Ovary (tissue), 9 donors: ENCODE results near the gene MROH7. TPM values are rescaled to one million over a fixed set of nuclear protein-coding genes. Genes with fewer than 3 reads are reported as not detected.

Source experiments
- DNase-seq, 5 donors: peaks; one replicate each; pipeline ENCODE4 v3.0.0-alpha.2; 2019 to 2020
- H3K27ac ChIP-seq, 2 donors: fragments of 200-600 bp; one replicate each; pipeline versions ENCODE4 v1.5.1 to v1.8.0; 2019 to 2022
- H3K27me3 ChIP-seq: fragments of 200-600 bp; one replicate; pipeline ENCODE4 v1.8.0; 2022
- H3K36me3 ChIP-seq: fragments of 200-600 bp; sonication (generic); one replicate; pipeline ENCODE4 v1.5.1; 2019
- H3K4me1 ChIP-seq: one replicate; pipeline ENCODE4 v1.8.1; 2013; ENCODE audit warnings: mild to moderate bottlenecking, moderate library complexity; ENCODE audit not compliant: insufficient read depth
- H3K4me3 ChIP-seq: fragments of 200-600 bp; sonication (generic); one replicate; pipeline ENCODE4 v1.5.1; 2017
- H3K9me3 ChIP-seq, 2 donors: fragments of 200-600 bp in 1 of 2; sonication (generic) in 1 of 2; one replicate each; pipeline versions ENCODE4 v1.5.1 to v1.8.1; 2013 to 2019; ENCODE audit warnings: mild to moderate bottlenecking in 1 of 2, moderate library complexity in 1 of 2
- EP300 ChIP-seq: sonication (generic); formaldehyde crosslinking; IDR thresholded peaks from one replicate; pipeline ENCODE4 v1.6.1; 2017; ENCODE audit warnings: antibody characterized with exemption
- POLR2A ChIP-seq: fragments of 450-650 bp; IDR thresholded peaks from one replicate; pipeline ENCODE4 v1.6.1; 2017; ENCODE audit warnings: antibody characterized with exemption, mild to moderate bottlenecking, moderate library complexity
- WGBS, 3 donors: extraction: QIAGEN DNeasy Blood & Tissue Kit in 1 of 3; methylation state at CpG; one replicate each; pipeline versions ENCODE4 v1.1.5 to v1.1.7; 2013 to 2017; 5-methylcytosine and 5-hydroxymethylcytosine counted together
- intact Hi-C, 4 donors: fragments of 100-400 bp; cut with DNase I; formaldehyde crosslinking; loops; one replicate each; pipeline versions ENCODE4 v1.11.0 to v1.15.1; 2022 to 2023
- polyA plus RNA-seq, 2 donors: library from polyadenylated mRNA; stranded (reverse); fragments of 200-250 nt in 1 of 2; fragments of 350-450 nt in 1 of 2; fragmentation: Illumina TruSeq in 1 of 2; extraction: RNeasy Lipid Tissue Mini Kit (QIAGEN cat#74804) in 1 of 2; gene quantifications; one replicate each; pipeline ENCODE4 v1.2.3, GENCODE V29; 2013 to 2014
- total RNA-seq, 7 donors: library from RNA; depleted of rRNA in 2 of 7; stranded (reverse); fragments of >200 nt in 2 of 7; fragmentation: NEBNext Ultra II Directional in 3 of 7; extraction: Animal tissue kit (Norgen Biotek cat#: 25700) in 3 of 7; gene quantifications; one replicate each; pipeline versions ENCODE4 v1.1.0 to v1.2.4, GENCODE V29; 2016 to 2023
- TF ChIP-seq, protein P1 (sequence below), 3 donors: fragments of 450-650 bp in 2 of 3; fragments of 200-600 bp in 1 of 3; IDR thresholded peaks; one replicate each; pipeline versions ENCODE4 v1.5.1 to v1.8.0; 2016 to 2022; ENCODE audit warnings: antibody characterized with exemption in 3 of 3, mild to moderate bottlenecking in 1 of 3
- donor health status: DM: no; HTN: no; CAD: no; lungs with moderate emphysema.
- donor health status: DM: no; HTN: no; CAD: no.
- donor health status: Bipolar disorder and iron deficiency.
- donor health status: DM: yes; HTN: yes; CAD: no.
- donor health status: DM: no; HTN: no; CAD: no.
- donor health status: DM: yes; HTN: yes; CAD: no.

The MROH7 gene
- total and polyA plus RNA-seq, 9 donors = 3.1 to 20.9 (median 9.3) TPM

DNA sequence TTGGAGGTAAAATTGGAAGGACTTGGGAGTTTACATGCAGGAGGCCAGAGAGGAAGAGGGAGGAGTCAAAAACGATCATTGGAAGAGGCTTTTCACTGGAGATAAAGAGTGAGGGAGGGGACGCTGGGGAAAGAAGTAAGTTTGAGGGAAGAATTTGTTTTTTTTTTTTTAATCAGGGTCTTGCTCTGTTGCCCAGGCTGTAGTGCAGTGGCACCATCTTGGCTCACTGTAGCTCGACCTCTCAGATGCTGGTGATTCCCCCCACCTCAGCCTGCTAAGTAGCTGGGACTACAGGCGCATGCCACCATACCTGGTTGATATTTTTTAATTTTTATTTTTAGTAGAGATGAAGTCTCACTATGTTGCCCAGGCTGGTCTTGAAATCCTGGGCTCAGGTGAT is 1.2 kb upstream of the MROH7 start:
- TF ChIP-seq POLR2A (no peak), EP300 (no peak)
- TF ChIP-seq, protein P1, sequence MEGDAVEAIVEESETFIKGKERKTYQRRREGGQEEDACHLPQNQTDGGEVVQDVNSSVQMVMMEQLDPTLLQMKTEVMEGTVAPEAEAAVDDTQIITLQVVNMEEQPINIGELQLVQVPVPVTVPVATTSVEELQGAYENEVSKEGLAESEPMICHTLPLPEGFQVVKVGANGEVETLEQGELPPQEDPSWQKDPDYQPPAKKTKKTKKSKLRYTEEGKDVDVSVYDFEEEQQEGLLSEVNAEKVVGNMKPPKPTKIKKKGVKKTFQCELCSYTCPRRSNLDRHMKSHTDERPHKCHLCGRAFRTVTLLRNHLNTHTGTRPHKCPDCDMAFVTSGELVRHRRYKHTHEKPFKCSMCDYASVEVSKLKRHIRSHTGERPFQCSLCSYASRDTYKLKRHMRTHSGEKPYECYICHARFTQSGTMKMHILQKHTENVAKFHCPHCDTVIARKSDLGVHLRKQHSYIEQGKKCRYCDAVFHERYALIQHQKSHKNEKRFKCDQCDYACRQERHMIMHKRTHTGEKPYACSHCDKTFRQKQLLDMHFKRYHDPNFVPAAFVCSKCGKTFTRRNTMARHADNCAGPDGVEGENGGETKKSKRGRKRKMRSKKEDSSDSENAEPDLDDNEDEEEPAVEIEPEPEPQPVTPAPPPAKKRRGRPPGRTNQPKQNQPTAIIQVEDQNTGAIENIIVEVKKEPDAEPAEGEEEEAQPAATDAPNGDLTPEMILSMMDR (IDR thresholded peaks at IDR 0.05) = no peak
- Histone ChIP-seq H3K4me1 (no peaks in the 10 kb centered on the region), H3K27ac (no peak overlapping the region), H3K9me3 (no peaks in the 10 kb centered on the region), H3K4me3 (no peak overlapping the region), H3K36me3 (no peaks in the 10 kb centered on the region), H3K27me3 (no peaks in the 10 kb centered on the region)
- WGBS, 3 donors = 63 to 66% (median 64%) methylated on average over 4 of the region's 4 CpGs
- no peak for DNase-seq
- intact Hi-C loops = no loop called here

DNA sequence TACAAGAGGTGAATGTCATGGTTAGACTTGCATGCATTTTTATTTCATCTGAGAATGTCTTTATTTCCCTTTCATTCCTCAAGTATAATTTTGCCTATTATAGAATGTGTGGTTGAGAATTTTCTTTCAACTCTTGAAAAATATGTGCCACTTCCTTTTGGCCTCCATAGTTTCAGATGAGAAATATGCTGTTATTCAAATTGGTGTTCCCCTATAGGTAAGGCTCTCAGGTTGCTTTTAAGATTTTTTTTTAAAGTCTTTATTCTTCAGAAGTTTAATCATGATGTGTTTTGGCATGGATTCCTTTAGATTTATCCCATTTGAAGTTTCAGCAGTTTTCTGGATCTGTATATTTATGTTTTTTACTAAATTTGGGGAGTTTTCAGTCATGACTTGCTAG is 2.1 kb downstream of the MROH7 start:
- H3K27ac ChIP-seq = no peak overlapping the region
- no peaks in the 10 kb centered on the region for H3K9me3 ChIP-seq
- H3K4me1 ChIP-seq = no peaks in the 10 kb centered on the region
- no peak for DNase-seq
- no peaks in the 10 kb centered on the region for H3K36me3 ChIP-seq
- H3K27me3 ChIP-seq = no peaks in the 10 kb centered on the region
- TF ChIP-seq, protein P1 (IDR thresholded peaks at IDR 0.05) = no peak
- TF ChIP-seq POLR2A (no peak), EP300 (no peak)
- H3K4me3 ChIP-seq = no peak overlapping the region
- intact Hi-C loops = no loop called here

DNA sequence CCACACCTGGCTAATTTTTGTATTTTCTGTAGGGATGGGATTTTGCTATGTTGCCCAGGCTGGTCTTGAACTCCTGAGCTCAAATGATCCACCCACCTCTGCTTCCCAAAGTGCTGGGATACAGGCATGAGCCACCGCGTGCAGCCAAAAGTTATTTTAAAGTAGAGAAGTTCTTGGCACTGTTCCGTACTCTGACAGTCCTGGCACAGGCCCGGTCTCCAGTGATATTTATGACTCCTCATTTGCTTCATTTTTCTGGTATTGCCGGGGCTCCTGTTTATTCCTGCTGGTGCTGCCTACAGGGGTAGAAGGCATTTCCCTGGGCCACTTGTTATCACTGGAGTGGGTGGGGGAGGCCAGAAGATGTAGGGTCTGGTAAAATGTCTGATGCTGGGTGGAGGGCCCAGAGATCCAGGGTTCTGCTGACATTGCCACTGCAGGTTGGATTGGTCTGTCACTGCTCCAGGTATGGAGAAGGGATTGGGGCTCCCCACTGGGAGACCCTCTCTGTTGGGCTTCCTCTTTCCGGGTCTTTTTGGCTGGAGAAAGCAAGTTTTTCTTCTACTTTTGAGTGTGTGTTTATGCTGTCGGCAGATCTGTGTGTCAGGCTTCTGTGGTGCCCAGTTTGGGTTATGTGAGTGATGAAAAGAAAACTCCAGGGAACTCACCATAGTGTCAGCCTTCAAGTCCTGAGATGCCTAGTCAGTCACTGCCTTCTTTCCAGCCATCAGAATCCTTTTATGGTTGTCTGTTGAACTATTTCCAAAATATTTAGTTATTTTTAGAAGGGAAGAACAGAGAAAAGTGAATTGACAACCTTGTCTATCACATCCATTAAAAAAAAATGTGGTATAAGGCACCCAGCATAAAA is 4.5 kb downstream of the MROH7 start:
- H3K9me3 ChIP-seq = no peaks in the 10 kb centered on the region
- no peak overlapping the region for H3K27ac ChIP-seq
- no peaks in the 10 kb centered on the region for H3K36me3 ChIP-seq
- 35 to 55% (median 37%) methylated on average over 7 of the region's 7 CpGs for WGBS, 3 donors
- H3K27me3 ChIP-seq = no peaks in the 10 kb centered on the region
- intact Hi-C loops = no loop called here
- TF ChIP-seq, protein P1 (IDR thresholded peaks at IDR 0.05) = no peak
- TF ChIP-seq EP300 (no peak), POLR2A (no peak)
- no peaks in the 10 kb centered on the region for H3K4me1 ChIP-seq
- H3K4me3 ChIP-seq = no peak overlapping the region
- DNase-seq = peak; percentile 26 to 57 (median 32)

DNA sequence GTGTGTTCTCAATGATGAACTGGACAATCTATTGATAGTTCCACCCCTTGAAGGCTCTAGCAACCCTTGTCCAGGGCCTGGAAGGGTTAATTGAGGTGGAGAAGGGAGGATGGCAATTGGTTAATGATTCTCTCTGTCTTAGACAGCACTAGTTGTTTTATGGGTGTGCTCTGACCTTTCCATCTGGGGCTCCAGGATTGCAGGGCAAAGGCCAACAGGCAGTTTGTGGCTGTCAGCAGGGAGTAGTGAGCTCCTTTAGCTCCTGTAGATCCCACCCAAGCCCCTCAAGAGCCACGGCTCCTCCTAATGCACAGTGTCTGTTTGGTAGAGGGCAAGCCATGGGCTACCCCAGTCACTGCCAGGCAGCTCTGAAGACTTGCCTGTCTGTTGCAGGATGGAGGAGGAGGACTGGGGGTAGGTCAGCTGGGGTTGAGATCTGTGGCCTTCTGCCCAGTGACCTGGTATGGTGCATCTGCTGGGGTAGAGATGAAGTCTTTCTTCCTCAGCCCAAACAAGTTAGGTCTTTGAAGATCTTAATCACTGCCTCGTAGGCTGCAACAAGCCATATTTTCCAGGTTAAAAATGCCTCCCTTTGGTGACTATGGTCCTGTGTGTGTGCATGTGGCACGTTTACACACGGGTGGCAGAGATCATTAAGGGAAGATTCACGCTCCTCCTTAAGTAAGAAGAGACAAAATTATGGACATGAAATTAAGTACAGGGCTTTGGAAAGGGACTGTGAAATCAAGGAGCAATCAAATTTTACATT is 7.7 kb downstream of the MROH7 start:
- Histone ChIP-seq H3K9me3 (no peaks in the 10 kb centered on the region), H3K36me3 (no peaks in the 10 kb centered on the region), H3K27me3 (no peaks in the 10 kb centered on the region), H3K4me3 (no peak overlapping the region), H3K27ac (no peak overlapping the region), H3K4me1 (no peaks in the 10 kb centered on the region)
- TF ChIP-seq POLR2A (no peak), EP300 (no peak)
- TF ChIP-seq, protein P1 (IDR thresholded peaks at IDR 0.05) = no peak
- no peak for DNase-seq
- WGBS, 3 donors = 65 to 82% (median 79%) methylated on average over 5 of the region's 5 CpGs
- intact Hi-C loops = no loop called here
